Gastrocnemius medialis (tissue), 4 donors: ENCODE results near the gene EFCAB6.

Source experiments
- POLR2A ChIP-seq, 2 donors: fragments of 450-650 bp; IDR thresholded peaks; one replicate each; pipeline ENCODE4 v1.6.1; 2017; ENCODE audit warnings: antibody characterized with exemption in 2 of 2, mild to moderate bottlenecking in 2 of 2, moderate library complexity in 2 of 2
- TF ChIP-seq, protein P1 (sequence below), 5 experiments: fragments of 450-650 bp in 3 of 5; fragments of 200-600 bp in 2 of 5; sonication (generic) in 2 of 5; IDR thresholded peaks in 4 of 5; conservative IDR thresholded peaks in 1 of 5; 1 replicate in 4 of 5; 2 replicates in 1 of 5; pipeline ENCODE4 v1.5.1; 2016 to 2019; ENCODE audit warnings: antibody characterized with exemption in 5 of 5, mild to moderate bottlenecking in 3 of 5, moderate library complexity in 3 of 5

DNA sequence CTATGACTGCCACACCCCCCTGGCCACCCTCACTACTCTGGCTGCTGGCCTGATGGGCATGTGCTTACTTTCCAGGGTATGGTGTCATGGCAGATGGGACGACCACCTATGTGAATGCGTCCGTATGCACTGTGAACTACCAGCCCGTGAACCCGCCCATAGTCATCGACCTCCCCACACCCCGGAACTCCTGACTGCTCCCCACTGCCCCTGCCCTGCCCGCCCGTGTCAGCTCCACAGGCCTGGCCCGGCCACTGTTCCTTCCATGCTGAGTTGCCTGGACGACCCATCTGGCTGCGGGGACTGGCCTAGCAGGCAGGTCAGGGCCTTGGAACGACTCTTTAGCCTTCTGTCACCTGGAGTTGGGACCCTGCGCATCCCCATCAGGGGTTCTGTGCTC is 306.7 kb downstream of the EFCAB6 start:
- TF ChIP-seq, protein P1, sequence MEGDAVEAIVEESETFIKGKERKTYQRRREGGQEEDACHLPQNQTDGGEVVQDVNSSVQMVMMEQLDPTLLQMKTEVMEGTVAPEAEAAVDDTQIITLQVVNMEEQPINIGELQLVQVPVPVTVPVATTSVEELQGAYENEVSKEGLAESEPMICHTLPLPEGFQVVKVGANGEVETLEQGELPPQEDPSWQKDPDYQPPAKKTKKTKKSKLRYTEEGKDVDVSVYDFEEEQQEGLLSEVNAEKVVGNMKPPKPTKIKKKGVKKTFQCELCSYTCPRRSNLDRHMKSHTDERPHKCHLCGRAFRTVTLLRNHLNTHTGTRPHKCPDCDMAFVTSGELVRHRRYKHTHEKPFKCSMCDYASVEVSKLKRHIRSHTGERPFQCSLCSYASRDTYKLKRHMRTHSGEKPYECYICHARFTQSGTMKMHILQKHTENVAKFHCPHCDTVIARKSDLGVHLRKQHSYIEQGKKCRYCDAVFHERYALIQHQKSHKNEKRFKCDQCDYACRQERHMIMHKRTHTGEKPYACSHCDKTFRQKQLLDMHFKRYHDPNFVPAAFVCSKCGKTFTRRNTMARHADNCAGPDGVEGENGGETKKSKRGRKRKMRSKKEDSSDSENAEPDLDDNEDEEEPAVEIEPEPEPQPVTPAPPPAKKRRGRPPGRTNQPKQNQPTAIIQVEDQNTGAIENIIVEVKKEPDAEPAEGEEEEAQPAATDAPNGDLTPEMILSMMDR (IDR thresholded peaks at IDR 0.05 in 4 of 5, conservative IDR thresholded peaks at IDR 0.05 in 1 of 5): no peak
- no peak for TF ChIP-seq POLR2A (IDR thresholded peaks at IDR 0.05)
